D721Med (cell line): ENCODE measurements around the gene DNER.

ENCODE experiments used
- DNase-seq: peaks from one replicate; pipeline ENCODE4 v3.0.0; 2011; ENCODE audit warnings: low spot score; ENCODE audit not compliant: insufficient read length
- FAIRE-seq: peaks from 2 replicates; lab custom pipeline; 2011; peaks lifted over from hg19 to GRCh38; lab: Jason Lieb, UNC
- TF ChIP-seq, protein P1 (sequence below): IDR thresholded peaks from 2 replicates; pipeline ENCODE4 v1.5.1; 2012; ENCODE audit warnings: mild to moderate bottlenecking, control low read depth; ENCODE audit not compliant: insufficient read depth; ENCODE audit errors: missing control alignments

DNER gene

DNA sequence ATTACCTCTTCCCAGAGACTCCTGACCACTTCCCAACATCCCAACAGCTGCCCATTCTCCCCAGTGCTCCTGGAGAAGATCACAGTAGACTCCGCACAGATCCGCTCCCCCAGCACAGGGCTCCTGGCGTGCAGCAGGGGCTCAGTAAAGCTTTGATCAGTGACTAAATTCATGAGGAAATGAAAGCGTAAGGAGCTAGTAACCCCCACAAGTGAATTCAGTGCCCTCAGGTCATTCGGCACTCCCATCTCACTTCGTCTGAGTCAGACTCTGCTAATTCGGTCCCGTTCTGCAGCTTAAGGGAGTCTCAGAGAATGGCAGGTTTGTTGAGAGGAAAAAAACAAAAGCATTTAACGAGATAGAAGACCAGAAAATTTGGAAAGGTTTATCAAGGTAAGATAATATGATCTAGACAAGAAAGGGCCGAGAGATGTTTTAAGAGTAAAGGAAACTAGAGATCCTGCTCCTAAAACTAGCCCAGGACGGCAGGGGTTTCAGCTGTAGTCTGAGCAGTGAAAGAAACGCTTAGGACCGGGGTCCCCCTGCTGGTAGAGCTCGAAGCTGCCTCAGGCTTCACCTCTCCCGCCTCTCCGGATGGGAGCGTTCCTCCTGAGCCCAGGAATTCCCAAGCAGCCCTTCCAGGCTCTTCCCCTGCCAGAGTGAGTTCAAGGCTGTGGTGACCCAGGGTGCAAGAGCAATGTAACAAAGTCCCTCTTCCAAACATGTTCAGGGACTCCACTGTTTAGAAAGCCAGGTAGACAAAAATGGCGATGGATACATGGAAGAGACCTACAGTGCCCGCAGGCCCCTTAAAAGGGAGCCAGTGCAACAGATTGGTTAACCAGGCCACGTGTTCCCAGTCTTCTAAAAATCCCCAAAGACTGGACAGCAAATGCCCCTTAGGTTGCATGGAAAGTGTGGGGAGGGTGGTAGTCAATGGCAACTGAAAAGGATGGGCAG, 127.3 kb downstream of the DNER start:
- FAIRE-seq (no peak), DNase-seq (peak; percentile 24)
- TF ChIP-seq, protein P1, sequence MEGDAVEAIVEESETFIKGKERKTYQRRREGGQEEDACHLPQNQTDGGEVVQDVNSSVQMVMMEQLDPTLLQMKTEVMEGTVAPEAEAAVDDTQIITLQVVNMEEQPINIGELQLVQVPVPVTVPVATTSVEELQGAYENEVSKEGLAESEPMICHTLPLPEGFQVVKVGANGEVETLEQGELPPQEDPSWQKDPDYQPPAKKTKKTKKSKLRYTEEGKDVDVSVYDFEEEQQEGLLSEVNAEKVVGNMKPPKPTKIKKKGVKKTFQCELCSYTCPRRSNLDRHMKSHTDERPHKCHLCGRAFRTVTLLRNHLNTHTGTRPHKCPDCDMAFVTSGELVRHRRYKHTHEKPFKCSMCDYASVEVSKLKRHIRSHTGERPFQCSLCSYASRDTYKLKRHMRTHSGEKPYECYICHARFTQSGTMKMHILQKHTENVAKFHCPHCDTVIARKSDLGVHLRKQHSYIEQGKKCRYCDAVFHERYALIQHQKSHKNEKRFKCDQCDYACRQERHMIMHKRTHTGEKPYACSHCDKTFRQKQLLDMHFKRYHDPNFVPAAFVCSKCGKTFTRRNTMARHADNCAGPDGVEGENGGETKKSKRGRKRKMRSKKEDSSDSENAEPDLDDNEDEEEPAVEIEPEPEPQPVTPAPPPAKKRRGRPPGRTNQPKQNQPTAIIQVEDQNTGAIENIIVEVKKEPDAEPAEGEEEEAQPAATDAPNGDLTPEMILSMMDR, result peak; percentile 78

DNA sequence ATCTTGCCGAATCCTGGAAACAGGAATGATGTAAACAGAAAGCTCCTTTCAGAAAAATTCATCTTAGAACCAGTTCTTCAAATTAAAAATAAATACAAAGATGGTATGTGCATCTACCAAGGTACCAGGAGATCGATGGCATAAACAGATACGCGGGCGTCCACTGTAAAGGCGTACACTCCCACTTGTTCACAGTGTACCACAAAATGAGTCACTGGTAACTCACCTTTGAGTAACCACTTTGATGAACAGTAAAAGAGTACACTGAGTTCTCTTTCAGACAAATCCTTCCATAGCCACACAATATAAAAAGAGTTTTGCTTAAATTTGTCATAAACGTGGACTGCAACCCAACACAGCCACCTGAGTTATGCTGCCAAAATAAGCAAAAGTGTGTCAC, 128.3 kb downstream of the DNER start:
- TF ChIP-seq, protein P1, result no peak
- DNase-seq, result no peak
- no peak for FAIRE-seq

DNA sequence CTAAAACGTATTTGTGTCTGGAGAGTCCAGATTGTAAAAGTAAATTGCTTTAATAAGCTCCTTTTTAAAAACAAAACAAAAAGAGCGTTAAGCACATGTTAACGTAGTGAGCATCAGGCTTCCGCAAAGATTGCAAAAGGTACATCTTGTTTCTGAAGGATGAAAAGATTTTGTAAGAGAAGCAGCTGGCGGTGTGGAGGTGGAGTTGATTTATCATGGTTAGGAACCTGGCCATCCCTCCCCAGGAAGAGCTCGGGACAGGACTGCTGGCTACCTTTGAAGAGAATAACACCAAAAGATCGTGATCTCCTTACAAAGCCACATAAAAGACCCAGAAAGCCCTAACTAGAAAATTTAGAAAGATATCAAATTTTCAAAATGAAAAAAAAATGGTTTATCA, 132.2 kb downstream of the DNER start:
- TF ChIP-seq, protein P1, result no peak
- no peak for FAIRE-seq
- no peak for DNase-seq

DNA sequence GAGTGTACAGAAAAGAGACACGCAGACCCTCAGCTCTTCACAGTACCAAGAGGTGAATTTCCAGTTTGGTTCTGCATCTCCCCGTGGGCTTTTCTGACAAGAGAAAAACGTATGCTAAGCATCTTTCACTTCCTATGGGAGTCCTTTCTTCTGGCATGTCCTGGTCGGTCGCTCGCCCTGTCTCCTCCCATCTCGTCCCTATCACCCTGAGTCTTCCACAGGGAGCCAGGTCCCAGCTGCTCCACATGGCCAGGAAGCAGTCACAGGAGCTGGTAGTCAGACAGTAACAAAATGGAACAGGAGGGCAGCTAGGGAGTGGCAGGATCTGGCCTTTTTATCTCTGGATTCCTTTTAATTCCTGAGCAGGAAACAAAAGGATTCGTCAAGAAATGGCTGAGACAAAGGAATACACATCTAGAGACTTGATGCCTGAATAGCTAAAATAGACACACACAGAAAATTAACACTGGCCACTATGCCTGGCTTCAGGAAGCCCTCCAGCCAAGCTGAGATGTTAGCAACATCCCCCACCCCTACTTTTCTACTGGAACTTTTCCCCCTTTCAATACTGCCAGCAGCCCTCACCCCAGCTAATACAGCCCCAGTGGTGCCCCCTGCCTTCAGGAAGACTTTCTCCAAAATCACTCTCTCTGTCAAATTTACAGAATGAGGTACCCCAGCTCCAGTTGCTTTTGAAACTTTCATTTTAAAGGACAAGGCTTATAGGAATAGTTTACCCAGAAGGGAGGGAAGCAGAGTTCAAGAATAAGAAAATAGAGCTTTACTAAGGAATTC, 136.1 kb downstream of the DNER start:
- no peak for FAIRE-seq
- TF ChIP-seq, protein P1, result no peak
- DNase-seq, result no peak

DNA sequence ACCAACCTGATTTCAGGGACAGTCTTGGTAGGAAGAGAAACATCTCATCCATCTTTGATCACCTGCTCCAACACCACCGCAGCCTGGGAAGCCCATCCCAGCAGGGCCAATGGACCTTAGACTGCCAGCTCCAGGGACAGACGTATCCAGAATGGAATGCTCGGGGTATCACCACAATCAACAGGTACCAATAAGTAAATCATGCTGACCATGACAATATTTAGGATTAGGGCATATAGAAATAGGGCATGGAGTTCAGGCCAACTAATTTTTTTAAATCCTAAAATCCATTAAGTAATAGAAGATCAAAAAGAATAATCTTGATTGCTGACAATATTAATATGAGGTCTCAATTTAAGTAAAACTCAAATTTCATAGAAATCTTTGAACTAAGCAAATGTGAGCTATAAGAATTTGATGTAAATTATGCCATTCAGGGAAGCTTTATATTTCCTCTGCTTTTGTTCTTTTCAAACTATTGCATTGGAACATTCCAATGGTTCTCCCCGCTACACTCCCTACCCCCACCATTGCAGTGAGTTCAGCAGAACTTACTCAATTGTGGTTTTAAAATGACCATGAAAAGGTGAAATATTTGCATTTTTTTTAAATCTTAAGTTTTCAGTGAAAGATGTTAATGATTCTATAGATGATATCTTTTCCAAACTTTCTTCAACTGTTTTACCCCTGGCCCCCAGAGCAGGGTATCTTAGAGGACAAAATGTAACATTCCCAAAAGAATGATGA, 138.6 kb downstream of the DNER start:
- FAIRE-seq (no peak), DNase-seq (no peak)
- TF ChIP-seq, protein P1, result no peak

DNA sequence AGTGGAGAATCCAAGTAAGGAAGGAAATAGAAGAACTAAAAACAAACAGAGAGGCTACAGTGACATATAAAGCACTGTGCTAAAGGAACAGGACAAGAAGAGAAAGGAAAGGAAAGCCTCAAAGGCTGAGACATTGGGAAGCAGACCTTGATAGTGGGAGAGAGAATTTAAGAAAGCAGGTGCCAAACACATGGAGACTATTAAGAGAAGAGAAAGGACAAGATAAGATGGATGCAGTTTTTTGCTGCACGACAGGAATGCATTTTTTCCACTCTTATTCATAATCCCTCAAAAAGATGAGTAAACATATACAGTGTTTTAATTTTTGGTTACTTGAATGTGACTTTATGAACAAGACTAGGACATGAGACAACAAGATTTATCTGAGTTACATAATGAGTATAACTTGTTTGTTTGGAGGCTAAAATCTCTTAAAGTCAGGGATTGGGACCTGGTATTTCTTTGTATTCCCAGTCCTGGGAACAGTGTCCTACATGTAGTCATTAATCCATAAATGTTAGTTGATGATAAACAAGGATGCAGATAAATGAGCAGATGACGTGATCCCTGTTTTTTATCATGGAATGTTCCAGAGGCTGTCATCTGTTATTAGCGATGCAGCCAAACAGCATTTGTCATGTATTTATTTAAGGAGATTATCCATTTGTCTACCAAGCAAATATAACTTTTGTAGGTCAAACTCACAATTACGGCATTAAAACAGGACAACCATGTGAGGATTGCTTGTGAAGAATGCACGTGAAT, 141.7 kb downstream of the DNER start:
- TF ChIP-seq, protein P1, result no peak
- no peak for FAIRE-seq
- DNase-seq, result no peak
